ENCODE measurements around the gene SLC6A11.

SLC6A11 gene

DNA sequence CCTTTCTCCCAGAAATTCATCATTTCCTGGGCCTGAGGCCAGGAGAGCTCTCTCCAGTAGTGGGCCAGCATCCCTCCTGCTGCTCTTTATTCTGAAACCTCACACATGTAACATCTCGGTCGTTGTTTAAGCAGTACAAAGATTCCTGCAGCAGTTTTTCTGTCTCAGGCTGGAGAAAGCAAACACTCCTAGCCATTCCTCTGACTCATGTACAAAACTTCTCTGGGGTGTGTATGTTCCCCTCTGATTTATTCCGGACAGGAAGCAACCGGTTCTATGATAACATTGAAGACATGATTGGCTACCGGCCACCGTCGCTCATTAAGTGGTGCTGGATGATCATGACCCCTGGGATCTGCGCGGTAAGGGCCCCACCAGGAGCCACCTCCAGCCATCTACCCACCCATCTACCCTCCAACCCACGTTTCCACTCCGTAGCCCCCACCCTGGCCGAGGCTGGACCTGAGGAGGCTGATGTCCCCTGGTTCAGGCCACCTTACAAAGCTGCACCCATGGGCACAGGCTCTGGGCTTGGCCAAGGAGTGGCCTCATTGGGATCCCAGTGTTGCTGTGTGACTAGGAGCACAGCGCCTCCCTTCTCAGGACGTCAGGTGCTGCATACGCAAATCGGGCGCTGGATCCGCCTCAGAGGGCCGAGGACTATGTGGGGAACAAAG lies 117.9 kb downstream of the SLC6A11 start:
- no peak for DNase-seq

DNA sequence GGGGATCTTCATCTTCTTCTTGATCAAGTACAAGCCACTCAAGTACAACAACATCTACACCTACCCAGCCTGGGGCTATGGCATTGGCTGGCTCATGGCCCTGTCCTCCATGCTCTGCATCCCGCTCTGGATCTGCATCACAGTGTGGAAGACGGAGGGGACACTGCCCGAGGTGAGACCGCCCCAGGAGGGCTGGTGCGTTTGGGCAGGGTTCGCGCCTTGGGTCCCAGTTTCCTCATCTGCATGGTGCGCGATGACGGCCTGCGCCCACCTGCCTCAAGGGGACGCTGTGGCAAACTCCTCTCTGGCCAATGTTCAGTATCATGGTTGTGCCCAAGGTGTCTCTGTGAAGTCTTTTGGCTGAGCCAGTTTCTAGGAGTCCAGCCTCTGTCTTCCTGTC lies 119.0 kb downstream of the SLC6A11 start:
- DNase-seq: no peak

DNA sequence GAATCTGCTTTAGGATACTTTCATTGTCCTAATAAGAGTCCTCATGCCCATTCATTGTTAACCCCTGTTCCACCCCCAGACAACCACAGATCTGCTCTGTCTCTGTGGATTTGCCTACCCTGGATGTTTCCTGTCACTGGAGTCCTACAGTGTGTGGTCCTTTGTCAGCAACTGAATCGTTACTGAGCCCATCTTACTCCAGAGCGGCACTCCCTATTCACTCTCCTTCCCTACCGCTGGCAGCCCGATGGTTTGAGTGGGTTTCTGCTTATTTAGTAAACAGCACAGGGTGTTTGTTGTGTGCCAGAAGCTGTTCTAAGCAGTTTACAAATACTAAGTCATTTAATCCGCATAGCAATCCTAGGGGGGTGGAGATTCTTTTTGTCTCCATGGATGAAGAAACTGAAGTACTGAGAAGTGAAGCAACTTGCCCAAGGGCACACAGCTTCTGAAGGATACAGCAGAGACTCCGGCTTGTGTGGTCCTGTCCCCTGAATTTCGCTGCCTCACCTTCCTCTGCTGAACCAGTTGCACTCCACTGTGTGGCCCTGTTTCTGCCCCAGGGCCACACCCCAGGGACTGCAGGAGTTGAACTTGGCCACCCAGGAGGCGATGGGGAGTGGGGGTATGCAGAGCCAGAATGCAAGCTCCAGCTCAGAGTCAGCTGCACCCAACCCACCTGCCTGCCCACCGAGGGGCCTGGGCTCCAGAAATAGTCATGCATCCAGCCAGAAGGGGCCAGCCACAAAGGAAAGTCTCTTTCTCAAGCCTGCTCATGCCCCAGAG lies 120.0 kb downstream of the SLC6A11 start:
- no peak for DNase-seq

DNA sequence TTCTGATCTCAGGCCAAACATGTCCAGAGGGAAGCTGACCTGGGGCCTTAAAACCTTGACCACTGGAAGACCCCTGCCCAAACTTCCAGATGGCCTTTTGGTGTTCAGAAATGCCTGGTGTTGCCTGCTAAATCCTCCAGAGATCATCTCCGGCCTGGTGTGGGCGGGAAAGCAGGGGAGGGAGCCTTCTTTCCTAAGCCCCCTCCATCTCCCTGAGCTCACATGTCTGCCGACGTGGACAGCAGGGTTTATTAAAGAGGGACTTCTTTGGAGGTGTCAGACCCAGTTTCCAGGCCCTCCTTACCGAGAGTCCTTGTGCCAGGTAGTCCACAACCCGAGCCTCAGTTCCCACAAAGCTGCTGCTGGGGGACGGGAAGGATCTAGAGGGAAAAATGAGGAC lies 120.7 kb downstream of the SLC6A11 start:
- DNase-seq: no peak

DNA sequence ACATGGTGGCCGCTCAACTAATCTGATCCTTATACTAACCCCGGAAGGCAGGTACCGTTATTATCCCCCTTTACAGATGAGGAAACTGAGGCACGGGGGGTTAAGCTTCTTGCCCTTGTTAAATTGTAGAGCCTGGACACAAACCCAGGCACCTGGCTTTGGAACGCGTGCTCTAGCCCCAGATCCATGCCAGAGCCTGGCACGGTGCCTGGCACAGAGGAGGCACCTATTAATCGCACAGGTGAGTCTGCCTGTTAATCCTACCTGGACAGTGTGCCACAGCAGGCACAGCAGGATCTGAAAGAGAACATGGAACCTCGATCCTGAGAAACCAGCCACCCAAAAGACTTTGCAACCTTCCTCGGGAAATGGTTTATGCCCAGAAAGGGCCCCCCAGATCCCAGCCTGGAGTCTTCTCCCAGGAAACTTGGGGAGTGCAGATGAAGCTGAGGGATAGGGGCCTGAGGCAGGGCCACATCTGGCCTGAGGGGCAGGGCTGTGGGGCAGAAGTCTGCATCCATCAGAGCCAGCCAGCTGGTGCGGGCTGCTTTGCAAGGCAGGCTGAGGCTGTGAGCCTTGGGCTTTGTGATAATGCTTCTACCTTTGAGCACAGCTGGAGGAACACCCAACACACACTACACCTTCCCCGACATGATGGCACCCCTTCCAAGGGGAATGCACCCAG lies 121.3 kb downstream of the SLC6A11 start:
- no peak for DNase-seq

DNA sequence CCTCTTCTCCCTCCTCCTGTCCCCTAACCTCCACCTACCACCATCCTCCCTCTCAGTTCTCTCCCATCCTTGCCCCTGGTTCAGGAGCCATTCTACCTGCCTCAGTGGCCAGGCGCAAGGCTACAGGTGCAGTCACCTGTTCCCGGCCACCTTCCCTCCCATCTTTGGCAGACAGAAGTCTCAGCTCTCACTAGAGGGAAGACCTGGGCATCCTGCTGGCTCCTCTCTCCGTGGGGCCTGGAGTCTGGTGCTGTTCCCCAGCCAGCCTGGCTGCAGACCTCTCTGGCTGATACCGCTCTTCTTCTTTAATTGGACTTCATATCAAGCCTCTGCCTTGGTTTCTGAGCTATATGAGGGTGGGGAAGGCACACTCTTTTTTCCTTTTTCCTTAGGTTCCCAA lies 123.5 kb downstream of the SLC6A11 start:
- DNase-seq: no peak

DNA sequence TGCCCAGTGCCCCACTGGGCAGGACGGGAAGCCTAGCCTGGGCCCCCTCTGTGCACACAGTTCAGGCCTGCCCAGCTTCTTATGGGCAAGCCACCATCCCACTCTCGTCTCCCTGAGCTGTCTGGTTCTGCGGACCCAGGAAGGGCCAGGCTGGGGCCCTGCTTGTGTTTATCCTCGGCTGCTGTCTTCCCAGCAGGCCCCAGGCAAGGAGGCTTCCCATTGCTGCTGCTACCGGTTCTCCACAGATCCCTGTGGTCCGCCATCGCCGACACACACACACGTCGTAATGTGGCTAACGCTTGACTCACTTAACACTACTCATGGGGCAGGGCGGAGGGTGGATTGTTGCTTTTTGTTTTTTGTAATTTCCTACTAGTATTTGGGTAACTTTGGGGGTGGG lies 124.1 kb downstream of the SLC6A11 start:
- DNase-seq: no peak

DNA sequence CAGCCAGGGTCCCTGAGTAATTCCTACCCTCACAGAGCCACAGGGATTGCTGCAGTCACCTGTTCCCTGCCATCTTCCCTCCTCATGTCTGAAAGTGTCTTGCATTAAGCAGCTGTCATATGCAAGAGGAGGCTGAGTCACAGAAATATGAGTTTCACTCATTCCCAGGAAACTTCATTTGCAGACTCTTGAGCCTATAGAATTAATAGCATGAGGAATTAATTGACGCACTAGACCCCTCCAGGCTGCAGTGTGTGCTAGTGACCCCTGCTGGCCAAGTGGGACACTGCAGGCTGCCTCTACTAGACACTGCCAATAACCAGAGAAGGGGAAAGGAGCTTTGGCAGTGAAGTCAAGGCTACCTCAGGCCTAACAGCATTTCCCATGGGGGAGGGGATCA lies 125.9 kb downstream of the SLC6A11 start:
- peak; percentile 77 for DNase-seq

DNA sequence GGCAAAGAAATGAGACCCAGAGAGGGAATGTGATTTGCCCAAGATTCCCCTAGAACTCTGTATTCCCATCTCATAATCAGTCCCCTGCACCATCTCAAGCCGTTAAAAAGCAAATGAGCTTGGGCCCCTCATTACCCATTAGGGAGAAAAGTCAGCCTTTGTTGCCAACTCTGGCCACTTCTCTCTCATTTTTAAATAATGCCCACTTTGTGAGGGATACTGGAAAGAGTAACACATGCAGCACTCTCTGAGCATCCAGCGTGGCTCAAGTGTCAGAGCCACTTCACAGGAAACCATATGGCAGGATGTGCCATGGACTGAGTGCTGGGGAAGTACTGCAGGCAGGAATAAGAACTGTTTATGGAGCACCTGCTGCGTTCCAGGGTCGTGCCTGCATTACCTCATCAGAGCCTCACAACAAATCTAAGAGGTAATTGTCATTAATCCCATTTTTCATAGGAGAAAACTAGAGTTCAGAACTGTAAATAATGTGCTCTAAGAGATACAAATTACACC lies 126.7 kb downstream of the SLC6A11 start:
- no peak for DNase-seq

DNA sequence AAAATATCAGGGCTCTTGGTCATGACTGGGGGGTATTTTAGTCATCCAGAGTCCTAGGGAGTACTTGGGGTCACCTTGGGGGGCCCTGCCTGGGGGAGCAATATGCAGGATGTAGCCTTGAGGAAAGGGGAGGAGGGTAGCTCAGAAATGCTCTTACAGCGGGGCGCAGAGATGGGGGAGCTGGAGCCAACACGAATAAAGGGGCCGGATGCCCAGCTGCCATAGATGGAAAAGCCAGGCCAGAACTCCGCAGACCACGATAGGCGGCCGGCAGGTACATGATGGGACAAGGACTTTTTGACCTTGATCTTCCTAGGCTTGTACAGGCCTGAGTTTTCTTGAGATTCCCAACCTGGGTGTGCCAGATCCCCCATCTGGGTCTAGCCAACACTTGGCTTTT lies 128.8 kb downstream of the SLC6A11 start:
- DNase-seq: no peak

DNA sequence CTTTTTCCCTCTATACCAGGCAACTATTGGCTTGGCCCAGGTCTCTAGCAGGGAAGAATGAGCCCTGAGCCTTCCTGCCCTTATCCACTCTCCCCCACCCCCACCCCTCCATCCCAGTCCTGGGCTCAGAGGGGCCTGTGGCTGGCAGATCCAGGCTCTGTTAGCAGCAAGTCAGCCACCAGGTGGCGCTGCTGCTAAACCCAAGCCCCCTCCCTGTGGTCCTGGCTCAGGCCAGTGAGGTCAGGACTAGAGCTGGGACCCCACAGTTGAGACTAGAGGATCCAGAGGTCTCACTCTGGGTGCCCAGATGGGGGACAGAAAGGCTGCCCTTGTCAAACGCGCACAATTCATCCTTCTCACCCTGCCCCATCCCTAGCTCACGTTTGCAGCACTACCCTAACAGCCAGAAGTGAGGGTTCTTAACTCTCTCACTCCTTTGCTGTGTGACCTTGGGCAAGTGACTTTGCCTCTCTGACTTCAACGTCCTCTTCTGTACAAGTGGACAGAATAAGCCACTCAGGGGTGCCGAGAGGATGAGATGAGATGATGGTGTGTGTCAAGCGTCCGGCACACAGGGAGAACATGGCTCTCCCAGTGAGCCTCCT lies 129.8 kb downstream of the SLC6A11 start:
- DNase-seq: peak; percentile 89

DNA sequence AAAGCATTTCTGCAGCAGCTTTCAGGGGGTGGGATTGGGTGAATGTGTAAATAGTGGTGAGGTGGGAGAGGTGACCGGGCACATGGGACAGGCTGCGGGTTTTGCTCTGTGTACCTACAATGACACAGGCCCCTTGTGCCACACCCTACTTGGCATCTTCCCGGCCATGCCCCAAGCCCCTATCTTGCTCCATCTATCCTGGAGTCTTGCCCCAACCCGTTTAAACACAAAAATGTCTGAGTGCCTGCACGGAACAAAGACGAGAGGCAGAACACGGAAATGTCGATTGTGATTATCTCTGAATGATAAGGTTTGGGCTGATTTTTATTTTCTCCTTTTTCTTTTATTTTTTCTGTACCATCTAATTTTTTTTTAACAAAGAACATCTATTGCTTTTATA lies 130.5 kb downstream of the SLC6A11 start:
- no peak for DNase-seq

DNA sequence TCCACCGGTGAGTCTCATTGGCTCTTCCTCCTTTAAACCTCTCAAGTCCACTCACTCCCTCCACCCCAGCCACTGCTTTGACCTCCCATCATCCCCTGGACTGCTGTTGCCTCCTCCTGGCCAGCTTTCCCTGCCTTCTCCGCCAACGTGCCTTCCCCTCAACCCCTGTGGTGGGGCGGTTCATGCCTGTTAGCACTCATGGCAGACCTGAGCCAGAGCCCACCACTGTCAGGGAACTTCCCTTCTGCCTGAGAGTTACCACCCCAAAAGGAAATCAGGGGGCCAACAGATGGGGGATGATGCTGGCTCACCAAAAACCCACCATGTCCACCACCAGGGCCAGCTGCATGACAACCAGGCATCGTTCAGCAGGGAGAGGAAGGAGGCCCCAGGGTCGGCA lies 132.3 kb downstream of the SLC6A11 start:
- DNase-seq: no peak

DNA sequence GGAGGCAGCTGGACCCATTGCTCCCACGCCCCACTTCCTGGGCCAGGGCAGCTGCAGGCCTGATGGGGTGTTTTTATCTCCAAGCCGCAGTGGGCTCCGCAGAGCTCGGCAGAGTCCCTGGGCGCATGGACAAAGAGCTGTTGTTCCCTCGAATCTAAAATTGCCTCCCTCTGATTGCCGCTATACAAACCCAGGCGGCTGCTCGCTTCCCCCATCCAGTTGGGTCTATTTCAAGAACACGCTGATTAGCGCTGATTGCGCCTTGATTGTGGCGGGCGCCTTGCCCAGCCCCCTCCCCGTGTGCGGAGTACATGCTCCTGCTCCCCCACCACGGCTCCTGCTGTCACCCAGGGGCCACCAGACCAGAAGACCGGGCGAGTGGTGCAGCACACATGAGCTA lies 133.2 kb downstream of the SLC6A11 start:
- no peak for DNase-seq

DNA sequence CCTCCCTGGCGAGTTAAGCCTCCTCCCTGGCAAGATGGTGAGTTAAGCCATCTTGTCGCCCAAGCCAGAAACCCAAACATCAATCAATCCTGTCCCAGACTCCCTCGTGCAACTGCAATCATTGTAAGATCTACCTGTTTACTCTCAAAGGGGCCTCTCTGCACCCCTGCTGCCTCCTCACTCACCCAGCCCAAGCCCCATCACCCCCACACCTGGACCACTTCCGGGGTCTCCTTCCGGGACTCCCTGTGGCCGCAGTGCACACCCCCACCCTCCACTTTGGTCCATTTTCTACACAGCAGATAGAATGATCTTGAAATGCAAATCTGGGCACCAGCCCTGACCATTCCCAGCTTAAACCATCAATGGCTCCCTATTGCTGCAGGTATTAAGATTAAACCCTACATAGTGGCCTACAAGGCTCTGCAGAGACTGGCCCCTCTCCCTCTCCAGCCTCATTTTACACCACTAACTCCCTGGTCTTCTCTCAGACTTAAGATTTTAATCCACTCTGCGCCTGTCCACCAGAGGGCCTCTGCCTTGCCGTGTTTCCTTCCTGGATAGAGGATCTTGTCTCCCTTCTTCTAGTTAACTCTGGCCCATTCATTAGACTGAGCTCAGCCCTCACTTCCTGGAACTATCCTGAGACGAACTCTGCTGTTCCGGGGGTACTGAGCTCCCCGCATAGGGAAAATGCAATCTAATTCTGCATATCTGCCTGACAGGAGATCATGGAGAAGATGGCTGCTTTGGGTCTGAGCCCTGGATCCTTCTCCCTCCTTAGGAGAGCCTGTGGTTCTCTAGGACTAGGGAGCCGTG lies 134.7 kb downstream of the SLC6A11 start:
- DNase-seq: no peak

DNA sequence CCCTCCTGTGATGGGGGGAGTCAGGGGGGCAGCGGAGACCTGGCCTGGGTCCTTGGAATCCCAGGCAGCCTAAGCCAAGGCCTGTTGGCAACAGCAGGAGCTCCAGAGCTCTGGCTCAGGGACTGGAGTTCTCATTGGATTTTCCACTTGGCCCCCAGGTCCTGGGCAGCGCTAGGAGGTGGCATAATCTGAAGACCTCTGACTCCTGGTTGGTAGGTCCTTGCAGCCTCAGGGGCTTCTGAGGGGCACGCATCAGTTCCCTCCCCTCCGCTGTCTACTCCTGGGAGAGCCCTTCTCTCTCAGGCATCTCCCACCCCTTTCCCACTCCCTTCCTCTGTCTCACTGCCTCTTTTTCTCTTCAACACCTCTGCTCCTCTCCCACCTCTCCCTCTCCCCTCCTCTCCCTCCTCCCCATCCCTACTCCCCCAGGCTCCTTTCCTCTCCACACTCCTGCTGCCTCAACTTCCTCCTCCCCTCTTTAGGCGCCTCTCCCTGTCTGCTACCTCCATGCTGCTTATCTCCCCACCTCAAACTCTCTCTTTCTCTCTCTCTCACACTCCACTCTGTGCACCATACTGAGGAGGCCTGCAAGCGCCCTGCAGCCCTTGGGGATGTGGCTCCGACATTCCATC lies 135.4 kb downstream of the SLC6A11 start:
- DNase-seq: no peak

DNA sequence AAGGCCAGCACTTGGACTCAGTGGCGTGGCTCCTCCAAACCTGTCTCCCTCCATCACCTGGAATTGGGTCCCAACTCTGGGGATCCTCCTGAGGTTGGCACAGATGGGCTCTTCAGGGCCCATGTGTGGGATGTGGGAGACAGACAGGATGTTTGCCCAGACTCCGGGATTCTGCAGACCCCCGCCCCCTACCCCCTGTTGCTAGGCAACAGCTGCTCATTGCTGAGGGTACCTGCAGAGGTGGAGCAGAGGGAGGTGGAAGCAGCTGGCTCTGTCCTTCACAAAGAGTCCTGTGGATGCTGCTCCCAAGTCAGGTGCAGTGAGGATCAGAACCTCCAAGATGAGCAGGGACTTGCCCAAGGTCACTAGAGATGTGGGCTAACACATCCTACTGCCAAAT lies 136.5 kb downstream of the SLC6A11 start:
- DNase-seq: no peak

DNA sequence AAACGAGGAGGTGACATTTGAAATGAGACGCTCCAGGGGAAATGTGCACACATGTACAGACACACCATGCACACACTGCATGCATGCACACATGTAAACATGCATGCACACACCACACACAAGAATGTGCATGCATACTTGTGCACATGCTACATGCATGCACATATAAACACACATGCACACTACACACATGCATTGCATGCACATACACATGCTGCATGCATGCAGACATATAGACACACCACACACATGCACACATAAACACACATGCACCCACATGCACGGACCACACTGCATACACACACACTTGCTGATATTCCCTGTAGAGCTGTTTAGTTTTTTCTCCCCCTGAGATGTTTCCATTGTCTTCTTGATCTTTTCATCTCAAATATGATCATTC lies 138.7 kb downstream of the SLC6A11 start:
- DNase-seq: no peak

DNA sequence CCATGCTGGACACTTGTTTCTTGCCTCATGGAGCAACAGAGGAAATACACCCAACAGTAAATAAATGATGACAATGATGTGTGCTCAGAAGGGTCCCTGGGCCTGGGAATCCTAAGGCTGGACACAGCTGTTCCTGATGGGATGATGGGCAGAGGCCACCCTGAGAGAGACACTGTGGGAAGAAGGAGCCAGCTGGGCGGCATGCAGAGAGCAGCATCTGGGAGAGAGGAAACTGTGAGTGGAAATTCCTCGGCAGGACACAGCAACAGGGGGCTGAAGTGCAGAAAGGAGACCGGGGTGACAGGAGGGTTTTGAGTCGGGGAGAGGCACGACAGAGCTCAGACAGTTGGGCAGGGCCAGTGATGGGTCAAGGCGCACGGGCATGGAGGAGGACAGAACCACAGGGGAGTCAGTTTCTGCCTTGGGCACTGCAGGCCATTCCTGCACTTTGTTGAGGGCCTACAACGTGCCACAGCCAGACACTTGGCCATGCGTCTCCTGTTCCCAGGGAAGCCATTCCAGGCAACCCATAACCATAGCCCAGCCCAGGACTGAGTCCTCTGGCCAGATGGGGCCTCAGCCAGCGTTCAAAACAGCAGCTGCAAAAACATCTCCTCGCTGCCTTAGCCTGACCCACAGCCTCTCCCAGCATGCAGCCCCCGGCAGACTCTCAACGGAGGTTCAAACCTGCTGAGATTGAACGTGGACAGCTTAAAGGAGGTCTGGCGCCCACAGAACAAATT lies 139.9 kb downstream of the SLC6A11 start:
- DNase-seq: no peak

DNA sequence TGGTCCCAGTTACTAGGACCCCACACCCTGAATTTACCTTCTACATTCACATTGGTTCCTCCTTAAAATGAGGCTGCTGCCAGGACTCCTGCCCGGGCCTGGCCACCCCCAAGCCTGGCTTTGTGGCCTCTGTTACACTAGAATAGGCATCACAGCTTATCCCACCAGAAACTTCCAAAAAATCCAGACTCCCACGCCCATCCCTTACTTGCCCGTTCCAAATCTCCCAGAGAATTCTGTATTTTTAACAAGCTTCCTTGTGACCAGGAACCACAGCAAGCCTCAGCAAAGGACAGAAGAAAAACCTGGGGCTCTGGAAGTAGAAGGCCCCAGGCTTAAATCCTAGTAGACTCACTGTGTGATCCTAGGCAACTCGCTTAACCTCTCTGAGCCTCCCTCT lies 140.5 kb downstream of the SLC6A11 start:
- DNase-seq: no peak

DNA sequence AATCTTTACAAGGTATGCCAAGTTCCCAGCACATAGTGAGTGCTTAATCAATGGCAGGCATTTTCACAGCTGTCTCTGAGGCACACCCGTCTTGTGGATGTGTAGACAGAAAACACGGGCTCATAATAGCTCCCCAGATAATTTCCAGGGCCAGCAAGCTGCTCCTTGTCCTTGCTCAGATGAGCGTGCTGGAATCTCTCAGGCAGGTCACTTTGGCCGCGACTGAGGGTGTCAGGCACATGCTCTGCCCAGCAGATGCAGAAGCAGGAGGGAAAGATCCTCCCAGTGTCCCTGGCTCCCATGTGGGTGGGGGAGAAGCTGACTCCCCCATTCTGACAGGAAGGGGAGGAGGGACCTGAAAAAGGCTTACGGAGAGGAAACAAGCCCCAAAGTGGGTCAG lies 141.0 kb downstream of the SLC6A11 start:
- DNase-seq: no peak

All from activated CD8-positive, alpha-beta memory T cell treated with anti-CD3 and anti-CD28 coated beads, Interleukin-2, amount 50 U/mL, for 48 hours (primary cell).